WERI-Rb-1 (cell line): ENCODE results near the gene HOXC11.
A peak's percentile ranks its signal among the peaks of the same experiment; 100 is the strongest.

Experiments used
- DNase-seq: peaks from one replicate; pipeline ENCODE4 v3.0.0-alpha.2; 2020
- H3K27ac ChIP-seq: fragments of 250-450 bp; sonication (Bioruptor Pico); 2 replicates; pipeline ENCODE4 v1.5.1; 2020; ENCODE audit warnings: mild to moderate bottlenecking, moderate library complexity
- H3K27me3 ChIP-seq: fragments of 250-450 bp; sonication (Bioruptor Pico); 2 replicates; pipeline ENCODE4 v1.5.1; 2021; ENCODE audit warnings: mild to moderate bottlenecking, low read depth, moderate library complexity; ENCODE audit not compliant: insufficient read depth, severe bottlenecking
- H3K36me3 ChIP-seq: fragments of 250-450 bp; sonication (Bioruptor Pico); 2 replicates; pipeline ENCODE4 v1.5.1; 2020; ENCODE audit warnings: mild to moderate bottlenecking, moderate library complexity
- H3K4me3 ChIP-seq: 2 replicates; pipeline ENCODE4 v1.5.1; 2011; ENCODE audit warnings: low read depth, mild to moderate bottlenecking, control low read depth, low read length
- H3K9me3 ChIP-seq: fragments of 250-450 bp; sonication (Bioruptor Pico); 2 replicates; pipeline ENCODE4 v1.5.1; 2021; ENCODE audit warnings: mild to moderate bottlenecking, moderate library complexity; ENCODE audit not compliant: severe bottlenecking
- CTCF ChIP-seq: IDR thresholded peaks from 2 replicates; pipeline ENCODE4 v1.5.1; 2011; ENCODE audit warnings: low read depth, mild to moderate bottlenecking, control low read depth, inconsistent platforms, low read length

HOXC11 gene

GRCh38 chr12:53955776-53956250 lies 17.1 kb upstream of the HOXC11 start:
- peaks cover 61% of the 10 kb centered on the region for H3K27me3 ChIP-seq
- H3K4me3 ChIP-seq = no peak overlapping the region; the same call in 1 of the 2 replicates
- TF ChIP-seq CTCF = no peak
- H3K9me3 ChIP-seq = no peaks in the 10 kb centered on the region
- no peak for DNase-seq
- H3K36me3 ChIP-seq = no peaks in the 10 kb centered on the region
- H3K27ac ChIP-seq = no peak overlapping the region

- H3K27me3 ChIP-seq = peaks cover 55% of the 10 kb centered on the region
- H3K4me3 ChIP-seq = no peak overlapping the region
- no peak for TF ChIP-seq CTCF
- no peaks in the 10 kb centered on the region for H3K36me3 ChIP-seq
- H3K9me3 ChIP-seq = no peaks in the 10 kb centered on the region
- DNase-seq = no peak
- H3K27ac ChIP-seq = no peak overlapping the region
These were observed 16.6 kb upstream of the HOXC11 start for GRCh38 chr12:53956251-53956887.

GRCh38 chr12:53956914-53957536 lies 15.9 kb upstream of the HOXC11 start:
- Histone ChIP-seq H3K9me3 (no peaks in the 10 kb centered on the region), H3K27ac (no peak overlapping the region), H3K36me3 (no peaks in the 10 kb centered on the region), H3K27me3 (peaks cover 49% of the 10 kb centered on the region), H3K4me3 (no peak overlapping the region)
- no peak for DNase-seq
- no peak for TF ChIP-seq CTCF

DNA sequence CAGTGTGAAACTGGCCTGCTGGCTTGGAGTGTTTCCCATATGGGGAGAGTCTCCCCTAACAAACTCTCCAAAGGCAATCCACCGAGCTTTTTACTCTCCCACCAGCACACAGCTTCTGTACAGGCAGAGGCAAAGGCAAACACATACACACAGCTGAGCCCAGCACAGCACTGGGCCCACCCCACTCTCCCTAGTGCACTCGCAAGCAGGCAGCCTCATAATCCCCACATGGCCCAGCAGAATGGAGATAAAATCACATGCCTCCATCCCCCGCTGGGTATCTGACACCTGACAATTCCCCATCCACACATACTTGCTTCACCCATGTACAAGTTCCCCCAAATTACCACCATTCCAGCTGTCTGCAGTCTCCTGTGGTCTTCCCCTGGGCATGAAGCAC lies 14.8 kb upstream of the HOXC11 start:
- Histone ChIP-seq H3K4me3 (no peak overlapping the region), H3K9me3 (no peaks in the 10 kb centered on the region), H3K27ac (no peak overlapping the region), H3K36me3 (no peaks in the 10 kb centered on the region), H3K27me3 (peaks cover 38% of the 10 kb centered on the region)
- DNase-seq = peak; percentile 58
- TF ChIP-seq CTCF = no peak

DNA sequence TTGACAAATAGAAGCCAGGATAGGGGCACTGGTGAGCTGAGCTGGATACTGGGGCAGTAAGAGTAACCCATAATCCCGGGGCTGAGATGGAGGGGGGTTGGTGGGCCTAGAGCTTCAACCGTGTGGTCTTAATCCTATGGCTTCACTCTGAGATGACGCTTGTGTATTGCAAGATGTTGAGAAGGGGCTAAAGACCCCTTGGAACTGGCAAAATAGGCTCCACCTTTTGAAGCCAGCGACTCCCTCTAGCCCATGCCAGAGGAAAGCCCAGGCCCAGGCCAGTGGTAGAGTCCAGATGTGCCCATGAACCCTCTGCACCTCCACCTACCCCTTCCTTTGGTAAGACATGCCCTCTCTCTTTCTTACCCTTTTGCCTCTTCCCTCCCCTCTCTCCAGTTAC lies 13.6 kb upstream of the HOXC11 start:
- no peaks in the 10 kb centered on the region for H3K36me3 ChIP-seq
- no peak for DNase-seq
- H3K27me3 ChIP-seq = peaks cover 26% of the 10 kb centered on the region
- H3K27ac ChIP-seq = no peak overlapping the region
- H3K4me3 ChIP-seq = no peak overlapping the region
- no peaks in the 10 kb centered on the region for H3K9me3 ChIP-seq
- no peak for TF ChIP-seq CTCF
